ENCODE measurements around the gene ACKR2. TPM values are rescaled to one million over a fixed set of nuclear protein-coding genes. Genes with fewer than 3 reads are reported as not detected.

ACKR2 gene
- total and polyA plus RNA-seq, 2 of the 13 experiments (the other 11 are each of a cell fraction or from before 2014, with no cell fraction given): 1.1 to 1.9 TPM

- no peak for TF ChIP-seq ZFP62 (CRISPR knock-in tag; IDR thresholded peaks at IDR 0.05)
- TF ChIP-seq REPIN1 (CRISPR knock-in tag; IDR thresholded peaks at IDR 0.05; ENCODE audit: borderline replicate concordance, low read depth): no peak
- TF ChIP-seq ZMYM2 (CRISPR knock-in tag; IDR thresholded peaks at IDR 0.05): peak; percentile 90
- no peak; the same call in 1 of the 2 replicates for TF ChIP-seq SAFB2 (CRISPR knock-in tag; IDR thresholded peaks at IDR 0.05; ENCODE audit: borderline replicate concordance, low read depth)
- TF ChIP-seq NR2F2 (IDR thresholded peaks at IDR 0.05; ENCODE audit: borderline replicate concordance, low read depth): peak; percentile 73
- no peak for TF ChIP-seq BRCA1 (CRISPR knock-in tag; IDR thresholded peaks at IDR 0.05)
- TF ChIP-seq ZKSCAN1 (IDR thresholded peaks at IDR 0.05; ENCODE audit: low read length): no peak
- peak; percentile 52; the same call in 1 of the 2 replicates for TF ChIP-seq ZBTB37 (CRISPR knock-in tag; IDR thresholded peaks at IDR 0.05)
- no peak for TF ChIP-seq ZBTB46 (CRISPR knock-in tag; IDR thresholded peaks at IDR 0.05; ENCODE audit: borderline replicate concordance)
- TF ChIP-seq NR2F6 (IDR thresholded peaks at IDR 0.05): peak; percentile 83
- TF ChIP-seq NR2F6 (CRISPR knock-in tag; IDR thresholded peaks at IDR 0.05): peak; percentile 73
- TF ChIP-seq ERF (CRISPR knock-in tag; IDR thresholded peaks at IDR 0.05): 0 out of 2 replicates have a peak, but pooled peaks have one; percentile 18
- no peak for TF ChIP-seq NR1H2 (CRISPR knock-in tag; IDR thresholded peaks at IDR 0.05; ENCODE audit: borderline replicate concordance, low read depth)
- TF ChIP-seq, protein P1, sequence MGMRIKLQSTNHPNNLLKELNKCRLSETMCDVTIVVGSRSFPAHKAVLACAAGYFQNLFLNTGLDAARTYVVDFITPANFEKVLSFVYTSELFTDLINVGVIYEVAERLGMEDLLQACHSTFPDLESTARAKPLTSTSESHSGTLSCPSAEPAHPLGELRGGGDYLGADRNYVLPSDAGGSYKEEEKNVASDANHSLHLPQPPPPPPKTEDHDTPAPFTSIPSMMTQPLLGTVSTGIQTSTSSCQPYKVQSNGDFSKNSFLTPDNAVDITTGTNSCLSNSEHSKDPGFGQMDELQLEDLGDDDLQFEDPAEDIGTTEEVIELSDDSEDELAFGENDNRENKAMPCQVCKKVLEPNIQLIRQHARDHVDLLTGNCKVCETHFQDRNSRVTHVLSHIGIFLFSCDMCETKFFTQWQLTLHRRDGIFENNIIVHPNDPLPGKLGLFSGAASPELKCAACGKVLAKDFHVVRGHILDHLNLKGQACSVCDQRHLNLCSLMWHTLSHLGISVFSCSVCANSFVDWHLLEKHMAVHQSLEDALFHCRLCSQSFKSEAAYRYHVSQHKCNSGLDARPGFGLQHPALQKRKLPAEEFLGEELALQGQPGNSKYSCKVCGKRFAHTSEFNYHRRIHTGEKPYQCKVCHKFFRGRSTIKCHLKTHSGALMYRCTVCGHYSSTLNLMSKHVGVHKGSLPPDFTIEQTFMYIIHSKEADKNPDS (CRISPR knock-in tag; IDR thresholded peaks at IDR 0.05): no peak
- TF ChIP-seq NCOR1 (IDR thresholded peaks at IDR 0.05; ENCODE audit: borderline replicate concordance, low read length): peak; percentile 82
- TF ChIP-seq, protein P2, sequence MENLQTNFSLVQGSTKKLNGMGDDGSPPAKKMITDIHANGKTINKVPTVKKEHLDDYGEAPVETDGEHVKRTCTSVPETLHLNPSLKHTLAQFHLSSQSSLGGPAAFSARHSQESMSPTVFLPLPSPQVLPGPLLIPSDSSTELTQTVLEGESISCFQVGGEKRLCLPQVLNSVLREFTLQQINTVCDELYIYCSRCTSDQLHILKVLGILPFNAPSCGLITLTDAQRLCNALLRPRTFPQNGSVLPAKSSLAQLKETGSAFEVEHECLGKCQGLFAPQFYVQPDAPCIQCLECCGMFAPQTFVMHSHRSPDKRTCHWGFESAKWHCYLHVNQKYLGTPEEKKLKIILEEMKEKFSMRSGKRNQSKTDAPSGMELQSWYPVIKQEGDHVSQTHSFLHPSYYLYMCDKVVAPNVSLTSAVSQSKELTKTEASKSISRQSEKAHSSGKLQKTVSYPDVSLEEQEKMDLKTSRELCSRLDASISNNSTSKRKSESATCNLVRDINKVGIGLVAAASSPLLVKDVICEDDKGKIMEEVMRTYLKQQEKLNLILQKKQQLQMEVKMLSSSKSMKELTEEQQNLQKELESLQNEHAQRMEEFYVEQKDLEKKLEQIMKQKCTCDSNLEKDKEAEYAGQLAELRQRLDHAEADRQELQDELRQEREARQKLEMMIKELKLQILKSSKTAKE (CRISPR knock-in tag; IDR thresholded peaks at IDR 0.05; ENCODE audit: borderline replicate concordance): no peak
- no peak for TF ChIP-seq HNRNPLL (IDR thresholded peaks at IDR 0.05; ENCODE audit: low read depth, low read length, poor library complexity, severe bottlenecking)
- TF ChIP-seq NFE2L1 (CRISPR knock-in tag; IDR thresholded peaks at IDR 0.05; ENCODE audit: borderline replicate concordance): no peak
- TF ChIP-seq ZSCAN21 (CRISPR knock-in tag; IDR thresholded peaks at IDR 0.05; ENCODE audit: borderline replicate concordance): no peak
- TF ChIP-seq HNRNPL (IDR thresholded peaks at IDR 0.05; ENCODE audit: low read depth, low read length): 0 out of 2 replicates have a peak, but pooled peaks have one; percentile 28
- no peak for TF ChIP-seq ZNF432 (CRISPR knock-in tag; IDR thresholded peaks at IDR 0.05; ENCODE audit: borderline replicate concordance)
- 0 out of 2 replicates have a peak, but pooled peaks have one; percentile 46 for TF ChIP-seq KDM4B (CRISPR knock-in tag; IDR thresholded peaks at IDR 0.05)
- no peak for TF ChIP-seq MLLT10 (CRISPR knock-in tag; IDR thresholded peaks at IDR 0.05)
- no peak for TF ChIP-seq IRX3 (CRISPR knock-in tag; IDR thresholded peaks at IDR 0.05; ENCODE audit: borderline replicate concordance, low read depth)
- peak; percentile 58; the same call in 1 of the 2 replicates for TF ChIP-seq DMAP1 (CRISPR knock-in tag; IDR thresholded peaks at IDR 0.05)
These were observed 19.9 kb downstream of the ACKR2 start (continued) for GRCh38 chr3:42829083-42829627.
